OCI-LY7 (cell line): ENCODE data around the gene MACROD2. TPM values are rescaled to one million over a fixed set of nuclear protein-coding genes. Genes with fewer than 3 reads are reported as not detected.

ENCODE experiments used
- BruUV-seq: library from RNA; stranded (reverse); fragments of 400-500 nt; replicated peaks from 2 replicates; lab custom pipeline; 2021; lab: Mats Ljungman, UMichigan
- CTCF ChIA-PET: fragments of 300-600 bp; sonication (Branson Sonifier 250); formaldehyde crosslinking; loops from one replicate; lab custom pipeline; 2022; ENCODE audit warnings: antibody characterized with exemption; ENCODE audit not compliant: unreplicated experiment; lab: Charles Lee
- POLR2A ChIA-PET: fragments of 300-600 bp; sonication (Branson Sonifier 250); formaldehyde crosslinking; loops from one replicate; lab custom pipeline; 2022; ENCODE audit warnings: antibody characterized with exemption; lab: Charles Lee
- DNase-seq: peaks from one replicate; pipeline ENCODE4 v3.0.0-alpha.2; 2015; ENCODE audit warnings: low spot score
- H2AFZ ChIP-seq: fragments of 200-600 bp; sonication (generic), shearing (Covaris generic); 2 replicates; pipeline ENCODE4 v1.6.1; 2014; ENCODE audit warnings: mild to moderate bottlenecking, antibody characterized with exemption, low read length, moderate library complexity
- H3K27ac ChIP-seq: fragments of 200-600 bp; sonication (generic); 2 replicates; pipeline ENCODE4 v1.5.1; 2014; ENCODE audit warnings: mixed run types, low read depth, mild to moderate bottlenecking, moderate library complexity, low read length, inconsistent platforms; ENCODE audit not compliant: poor library complexity, severe bottlenecking
- H3K36me3 ChIP-seq: fragments of 200-600 bp; sonication (generic); 2 replicates; pipeline ENCODE4 v1.6.1; 2014; ENCODE audit warnings: mild to moderate bottlenecking, antibody characterized with exemption, low read length, moderate library complexity, mixed read lengths; ENCODE audit not compliant: insufficient read depth
- H3K4me1 ChIP-seq: fragments of 200-600 bp; sonication (generic); 2 replicates; pipeline ENCODE4 v1.5.1; 2014; ENCODE audit warnings: mild to moderate bottlenecking, low read length; ENCODE audit not compliant: insufficient read depth, poor library complexity, severe bottlenecking
- H3K4me2 ChIP-seq: fragments of 200-600 bp; sonication (generic); 2 replicates; pipeline ENCODE4 v1.6.1; 2014; ENCODE audit warnings: mild to moderate bottlenecking, low read length
- H3K4me3 ChIP-seq: fragments of 200-600 bp; sonication (generic); 2 replicates; pipeline ENCODE4 v1.5.1; 2014; ENCODE audit warnings: mild to moderate bottlenecking, low read depth, low read length; ENCODE audit not compliant: poor library complexity, severe bottlenecking
- H3K79me2 ChIP-seq: fragments of 200-600 bp; sonication (generic); 2 replicates; pipeline ENCODE4 v1.6.1; 2016; ENCODE audit warnings: low read depth, mild to moderate bottlenecking, low read length, moderate library complexity, mixed read lengths; ENCODE audit not compliant: insufficient read depth
- H3K9me2 ChIP-seq: fragments of 200-600 bp; sonication (generic); 2 replicates; pipeline ENCODE4 v1.6.1; 2016; ENCODE audit warnings: mild to moderate bottlenecking, low read length, mixed read lengths; ENCODE audit not compliant: insufficient read depth
- H3K9me3 ChIP-seq: fragments of 200-600 bp; sonication (generic); 2 replicates; pipeline ENCODE4 v1.6.1; 2014; ENCODE audit warnings: mild to moderate bottlenecking, mixed run types, low read length, mixed read lengths
- H4K20me1 ChIP-seq: fragments of 200-600 bp; sonication (generic); 2 replicates; pipeline ENCODE4 v1.6.1; 2014; ENCODE audit warnings: mild to moderate bottlenecking, antibody characterized with exemption, low read length, moderate library complexity, mixed read lengths; ENCODE audit not compliant: insufficient read depth
- EZH2phosphoT487 ChIP-seq: fragments of 200-600 bp; sonication (generic); IDR thresholded peaks from 2 replicates; pipeline ENCODE4 v1.6.1; 2018; ENCODE audit warnings: low read depth, borderline replicate concordance, mild to moderate bottlenecking, mixed run types, antibody characterized with exemption, low read length, moderate library complexity, mixed read lengths
- intact Hi-C: fragments of 100-400 bp; cut with micrococcal nuclease; formaldehyde crosslinking; loops from one replicate; pipeline ENCODE4 v1.10.0; 2022; ENCODE audit not compliant: unreplicated experiment
- total RNA-seq, 2 experiments: library from RNA; depleted of rRNA in 1 of 2; stranded (reverse); fragments of >200 nt in 1 of 2; shearing (Covaris generic) in 1 of 2; gene quantifications; 2 replicates each; pipeline ENCODE4 v1.2.3, GENCODE V29; 2014 to 2022
- TF ChIP-seq, protein P1 (sequence below): fragments of 200-600 bp; sonication (generic); conservative IDR thresholded peaks from 2 replicates; pipeline ENCODE4 v1.5.1; 2014; ENCODE audit warnings: mild to moderate bottlenecking, antibody characterized with exemption, low read length, moderate library complexity, mixed read lengths

The MACROD2 gene
- total RNA-seq, 2 experiments from 2014 or later = 0.09 to 4.5 TPM

DNA sequence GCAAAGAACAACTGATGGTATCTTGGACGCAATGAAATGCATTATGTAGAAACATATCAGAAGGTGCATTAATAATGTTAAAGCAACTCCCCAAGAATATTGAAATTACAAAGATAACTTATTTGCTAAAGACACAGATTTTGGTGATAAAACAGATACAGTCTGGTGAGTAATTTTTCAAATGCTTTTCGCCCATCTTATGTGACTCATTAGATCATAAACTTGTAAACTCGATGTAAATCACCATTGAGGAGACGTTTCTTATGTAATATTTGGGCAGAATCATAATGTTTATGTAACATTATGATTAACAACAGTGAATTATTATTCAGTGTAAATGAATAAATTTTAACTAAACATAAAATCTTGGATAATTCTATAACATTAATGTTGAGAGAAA, 1969.8 kb downstream of the MACROD2 start:
- BruUV-seq = no TSS peak
- Histone ChIP-seq H3K9me2 (no peaks in the 10 kb centered on the region), H3K79me2 (no peaks in the 10 kb centered on the region), H3K27ac (no peak overlapping the region), H3K4me3 (no peak overlapping the region), H3K4me1 (no peaks in the 10 kb centered on the region), H4K20me1 (no peaks in the 10 kb centered on the region), H3K36me3 (no peaks in the 10 kb centered on the region), H2AFZ (no peak overlapping the region), H3K9me3 (no peaks in the 10 kb centered on the region), H3K4me2 (no peak overlapping the region)
- DNase-seq = no peak
- POLR2A ChIA-PET = interaction anchor here (0.7 to 1.3 kb wide), 3 partner anchors 12 to 56 kb away, joined by 3 to 4 read pairs (median 3); no protein-coding TSS in a partner anchor
- TF ChIP-seq, protein P1, sequence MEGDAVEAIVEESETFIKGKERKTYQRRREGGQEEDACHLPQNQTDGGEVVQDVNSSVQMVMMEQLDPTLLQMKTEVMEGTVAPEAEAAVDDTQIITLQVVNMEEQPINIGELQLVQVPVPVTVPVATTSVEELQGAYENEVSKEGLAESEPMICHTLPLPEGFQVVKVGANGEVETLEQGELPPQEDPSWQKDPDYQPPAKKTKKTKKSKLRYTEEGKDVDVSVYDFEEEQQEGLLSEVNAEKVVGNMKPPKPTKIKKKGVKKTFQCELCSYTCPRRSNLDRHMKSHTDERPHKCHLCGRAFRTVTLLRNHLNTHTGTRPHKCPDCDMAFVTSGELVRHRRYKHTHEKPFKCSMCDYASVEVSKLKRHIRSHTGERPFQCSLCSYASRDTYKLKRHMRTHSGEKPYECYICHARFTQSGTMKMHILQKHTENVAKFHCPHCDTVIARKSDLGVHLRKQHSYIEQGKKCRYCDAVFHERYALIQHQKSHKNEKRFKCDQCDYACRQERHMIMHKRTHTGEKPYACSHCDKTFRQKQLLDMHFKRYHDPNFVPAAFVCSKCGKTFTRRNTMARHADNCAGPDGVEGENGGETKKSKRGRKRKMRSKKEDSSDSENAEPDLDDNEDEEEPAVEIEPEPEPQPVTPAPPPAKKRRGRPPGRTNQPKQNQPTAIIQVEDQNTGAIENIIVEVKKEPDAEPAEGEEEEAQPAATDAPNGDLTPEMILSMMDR = no peak
- no peak for TF ChIP-seq EZH2phosphoT487
- intact Hi-C loops = no loop called here
- CTCF ChIA-PET = no interaction called here

DNA sequence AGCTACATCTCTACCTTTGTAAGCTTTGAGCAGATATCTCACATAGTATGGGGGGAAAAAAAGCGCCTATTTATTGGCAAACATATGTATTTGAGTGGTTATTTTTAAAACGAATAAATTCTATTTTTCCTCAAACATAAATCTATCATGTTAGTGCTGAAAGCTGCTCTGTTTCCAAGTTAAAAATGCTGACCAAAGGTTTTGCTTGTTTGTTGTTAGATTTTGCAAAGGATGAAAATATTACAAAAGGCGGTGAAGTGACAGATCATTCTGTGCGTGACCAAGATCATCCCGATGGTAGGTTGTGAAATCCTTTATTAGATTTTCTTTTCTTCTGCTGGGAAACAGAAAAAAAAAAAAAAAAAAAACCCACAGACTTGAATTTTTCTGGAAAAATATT, 1972.0 kb downstream of the MACROD2 start:
- DNase-seq = no peak
- H3K4me2 ChIP-seq = no peak overlapping the region
- no peak overlapping the region for H2AFZ ChIP-seq
- no peaks in the 10 kb centered on the region; the same call in 1 of the 2 replicates for H3K9me3 ChIP-seq
- intact Hi-C loops = no loop called here
- no peaks in the 10 kb centered on the region for H3K36me3 ChIP-seq
- CTCF ChIA-PET = interaction anchor here (0.9 kb wide), 1 partner anchor 56 kb away, joined by 3 read pairs; no protein-coding TSS in a partner anchor
- no TSS peak for BruUV-seq
- no peak overlapping the region for H3K4me3 ChIP-seq
- H3K79me2 ChIP-seq = no peaks in the 10 kb centered on the region
- no peaks in the 10 kb centered on the region for H3K4me1 ChIP-seq
- no peak for TF ChIP-seq EZH2phosphoT487
- TF ChIP-seq, protein P1 = no peak
- H4K20me1 ChIP-seq = no peaks in the 10 kb centered on the region
- POLR2A ChIA-PET = interaction anchor here (0.6 kb wide), 1 partner anchor 283 kb away, joined by 3 read pairs; no protein-coding TSS in a partner anchor
- H3K9me2 ChIP-seq = no peaks in the 10 kb centered on the region
- H3K27ac ChIP-seq = no peak overlapping the region

DNA sequence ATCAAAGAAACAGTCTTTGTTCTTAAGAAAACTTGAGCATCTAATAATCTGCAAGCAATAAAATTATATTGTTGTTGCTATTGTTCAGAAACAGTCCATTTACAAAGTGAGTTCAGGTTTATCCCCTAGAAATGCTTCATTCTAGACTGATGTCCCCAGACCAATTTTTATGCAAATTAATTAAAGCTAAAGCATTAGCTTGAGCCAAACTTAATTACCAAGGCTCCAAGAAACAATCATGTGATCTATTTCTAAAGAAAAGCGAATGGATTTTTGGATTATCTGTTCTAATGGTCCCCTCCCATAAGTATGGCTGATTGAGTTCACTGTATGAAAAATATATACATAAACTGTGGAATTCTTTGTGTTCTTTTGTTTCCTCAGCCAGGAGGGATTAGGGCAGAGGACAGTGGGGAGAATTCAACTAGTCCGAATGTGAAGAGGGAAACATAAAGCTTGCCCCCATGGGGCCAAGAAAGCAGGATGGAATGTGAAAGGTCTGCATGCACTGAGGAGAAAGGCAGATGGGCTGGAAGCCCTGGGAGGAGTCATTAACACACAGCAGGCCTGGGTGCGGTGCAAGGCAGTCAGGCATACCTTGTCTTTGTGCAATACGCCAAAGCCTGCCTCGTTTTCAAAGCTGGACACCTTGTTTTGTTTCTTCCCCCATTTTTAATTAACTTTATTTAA, 1980.9 kb downstream of the MACROD2 start:
- Histone ChIP-seq H3K4me1 (no peaks in the 10 kb centered on the region), H3K4me3 (no peak overlapping the region), H3K9me3 (no peaks in the 10 kb centered on the region; the same call in 1 of the 2 replicates), H3K79me2 (no peaks in the 10 kb centered on the region), H3K36me3 (no peaks in the 10 kb centered on the region), H3K27ac (no peak overlapping the region), H3K4me2 (no peak overlapping the region), H4K20me1 (no peaks in the 10 kb centered on the region), H2AFZ (no peak overlapping the region), H3K9me2 (no peaks in the 10 kb centered on the region)
- CTCF ChIA-PET = no interaction called here
- POLR2A ChIA-PET = interaction anchor here (0.8 kb wide), 1 partner anchor 10 kb away, joined by 4 read pairs; no protein-coding TSS in a partner anchor
- TF ChIP-seq, protein P1 = no peak
- TF ChIP-seq EZH2phosphoT487 = no peak
- no TSS peak for BruUV-seq
- intact Hi-C loops = no loop called here
- no peak for DNase-seq
